Measurements from ENCODE around the gene ACLY.

Gene ACLY

DNA sequence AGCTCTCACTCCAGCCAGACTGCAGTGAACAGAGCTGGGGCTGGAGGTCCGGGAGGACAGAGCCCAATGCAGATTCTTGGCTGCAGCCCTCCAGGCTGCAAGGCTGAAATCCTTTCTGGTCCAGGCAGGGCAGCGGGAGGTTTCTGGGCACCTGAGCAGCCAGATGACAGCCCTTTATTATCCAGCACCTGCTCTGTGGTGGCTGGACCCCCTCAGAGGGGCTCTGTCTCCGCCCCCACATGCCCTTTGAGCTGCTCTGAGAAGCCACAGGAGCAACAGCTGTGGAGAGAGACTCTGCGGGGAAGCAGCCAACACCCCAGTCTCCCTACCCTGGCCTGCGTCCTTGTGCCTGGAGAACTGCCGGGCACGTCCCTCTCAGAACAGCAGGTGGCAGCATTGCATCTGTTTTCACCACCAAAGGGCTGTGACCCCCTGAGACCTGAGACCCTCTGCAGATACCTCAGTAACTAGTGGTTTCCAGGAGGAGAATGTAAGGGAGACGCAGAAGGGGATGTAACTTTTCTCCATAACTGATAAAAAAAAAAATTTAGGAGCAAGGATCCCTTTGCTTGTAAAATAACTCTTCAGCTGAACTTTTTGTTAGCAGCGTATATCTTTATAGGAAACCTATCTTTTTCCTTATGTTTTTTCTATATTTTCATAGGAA, 44.1 kb upstream of the ACLY start:
- peak; percentile 58 for DNase-seq (ENCODE audit: low read depth)
- H3K4me3 ChIP-seq (ENCODE audit: low read length), result no peak overlapping the region
- TF ChIP-seq, protein P1, sequence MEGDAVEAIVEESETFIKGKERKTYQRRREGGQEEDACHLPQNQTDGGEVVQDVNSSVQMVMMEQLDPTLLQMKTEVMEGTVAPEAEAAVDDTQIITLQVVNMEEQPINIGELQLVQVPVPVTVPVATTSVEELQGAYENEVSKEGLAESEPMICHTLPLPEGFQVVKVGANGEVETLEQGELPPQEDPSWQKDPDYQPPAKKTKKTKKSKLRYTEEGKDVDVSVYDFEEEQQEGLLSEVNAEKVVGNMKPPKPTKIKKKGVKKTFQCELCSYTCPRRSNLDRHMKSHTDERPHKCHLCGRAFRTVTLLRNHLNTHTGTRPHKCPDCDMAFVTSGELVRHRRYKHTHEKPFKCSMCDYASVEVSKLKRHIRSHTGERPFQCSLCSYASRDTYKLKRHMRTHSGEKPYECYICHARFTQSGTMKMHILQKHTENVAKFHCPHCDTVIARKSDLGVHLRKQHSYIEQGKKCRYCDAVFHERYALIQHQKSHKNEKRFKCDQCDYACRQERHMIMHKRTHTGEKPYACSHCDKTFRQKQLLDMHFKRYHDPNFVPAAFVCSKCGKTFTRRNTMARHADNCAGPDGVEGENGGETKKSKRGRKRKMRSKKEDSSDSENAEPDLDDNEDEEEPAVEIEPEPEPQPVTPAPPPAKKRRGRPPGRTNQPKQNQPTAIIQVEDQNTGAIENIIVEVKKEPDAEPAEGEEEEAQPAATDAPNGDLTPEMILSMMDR (conservative IDR thresholded peaks at IDR 0.05; ENCODE audit: low read length), result peak; percentile 92

DNA sequence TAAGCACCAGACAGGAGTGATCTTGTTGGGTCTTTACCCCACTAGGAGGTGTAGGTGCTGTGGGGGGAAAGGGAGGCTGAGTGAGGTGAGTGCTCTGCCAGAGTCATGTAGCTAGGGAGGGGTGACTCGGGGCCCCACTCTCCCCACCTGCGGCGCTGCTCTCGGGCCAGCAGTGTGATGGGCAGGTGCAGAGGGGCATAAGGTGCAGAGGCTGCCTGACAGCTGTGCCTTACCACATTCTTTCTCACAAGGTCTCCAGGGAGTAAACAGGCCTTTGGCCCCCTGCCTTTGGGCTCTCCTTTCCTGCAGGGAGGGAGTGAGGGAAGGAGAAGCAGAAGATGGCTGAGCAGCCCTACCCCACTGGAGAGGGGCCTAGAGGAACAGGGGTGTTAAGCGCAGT, 43.4 kb upstream of the ACLY start:
- DNase-seq (ENCODE audit: low read depth), result no peak
- TF ChIP-seq, protein P1 (conservative IDR thresholded peaks at IDR 0.05; ENCODE audit: low read length), result no peak
- H3K4me3 ChIP-seq (ENCODE audit: low read length), result no peak overlapping the region

DNA sequence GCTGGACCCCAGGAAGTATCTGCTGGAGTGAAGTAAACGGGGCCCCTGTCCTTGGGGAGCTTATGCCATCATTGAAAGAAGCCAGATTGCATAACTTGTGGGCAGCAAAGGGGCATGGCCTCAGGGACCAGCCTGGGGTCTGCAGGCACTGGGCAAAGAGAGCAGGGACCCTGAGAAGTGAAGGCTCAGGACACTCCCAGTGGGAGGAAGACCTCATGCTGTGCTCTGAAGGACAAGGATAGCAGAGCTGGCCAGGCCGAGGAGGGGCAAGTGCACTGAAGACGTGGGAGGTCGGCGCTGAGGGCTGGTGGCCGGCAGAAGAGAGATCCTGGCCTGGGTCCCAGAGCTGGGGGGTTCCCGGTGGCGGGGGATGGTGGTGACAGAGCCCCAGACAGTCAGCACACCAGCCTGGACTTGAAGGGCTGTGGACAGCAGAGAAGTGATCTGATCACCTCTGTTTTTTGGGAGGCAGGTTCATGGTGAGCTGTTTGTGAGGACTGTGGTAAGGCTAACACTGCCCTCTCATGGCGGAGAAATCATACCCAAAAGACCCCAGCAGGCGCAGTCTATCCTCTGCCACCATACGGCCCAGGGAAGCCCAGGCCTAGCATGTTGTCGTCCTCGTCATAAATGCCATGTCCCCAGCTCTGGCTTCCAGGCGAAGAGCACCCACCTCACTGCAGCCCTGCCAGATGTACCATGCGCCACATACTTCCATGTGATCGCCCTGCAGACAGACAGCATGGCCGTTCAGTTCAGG, 40.8 kb upstream of the ACLY start:
- peak; percentile 59 for DNase-seq (ENCODE audit: low read depth)
- TF ChIP-seq, protein P1 (conservative IDR thresholded peaks at IDR 0.05; ENCODE audit: low read length), result peak; percentile 54
- H3K4me3 ChIP-seq (ENCODE audit: low read length), result no peak overlapping the region

DNA sequence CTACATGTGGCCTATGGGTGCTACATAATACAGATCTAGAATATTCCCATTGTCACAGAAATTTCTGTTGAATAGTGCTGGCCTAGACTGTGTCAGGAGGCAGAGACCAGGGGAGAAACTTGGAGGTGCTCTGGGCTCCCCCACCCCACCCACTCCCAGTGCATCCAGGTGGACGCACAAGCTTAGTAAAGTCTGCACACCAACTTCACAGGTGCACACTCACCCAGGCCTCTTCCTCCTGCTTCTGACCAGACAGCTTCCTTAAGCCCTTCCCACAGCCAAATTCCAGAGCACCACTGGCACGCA, 40.2 kb upstream of the ACLY start:
- TF ChIP-seq, protein P1 (conservative IDR thresholded peaks at IDR 0.05; ENCODE audit: low read length), result no peak
- DNase-seq (ENCODE audit: low read depth), result no peak
- no peak overlapping the region for H3K4me3 ChIP-seq (ENCODE audit: low read length)

DNA sequence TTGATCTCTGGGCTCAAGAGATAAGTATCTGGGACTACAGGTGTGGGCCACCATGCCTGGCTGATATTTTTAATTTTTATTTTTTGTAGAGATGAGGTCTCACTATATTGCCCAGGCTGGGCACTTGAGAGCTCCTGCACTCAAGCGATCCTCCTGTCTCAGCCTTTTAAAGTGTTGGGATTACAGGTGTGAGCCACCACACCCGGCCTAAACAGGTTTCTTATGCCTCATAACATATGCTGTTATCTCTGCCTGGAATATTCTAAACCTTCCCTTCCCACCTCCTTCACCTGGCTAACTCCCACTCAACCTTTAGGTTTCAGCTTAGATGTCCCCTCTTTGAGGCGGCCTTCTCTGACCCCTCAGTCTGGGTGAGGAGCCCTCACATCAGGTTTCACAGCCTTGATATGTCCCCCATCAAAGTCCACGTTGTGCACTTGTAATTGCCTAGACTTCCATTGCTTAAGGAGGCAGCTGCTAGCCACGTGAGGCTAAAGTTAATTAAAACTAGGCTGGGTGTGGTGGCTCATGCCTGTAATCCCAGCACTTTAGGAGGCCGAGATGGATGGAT, 39.2 kb upstream of the ACLY start:
- DNase-seq (ENCODE audit: low read depth), result no peak
- TF ChIP-seq, protein P1 (conservative IDR thresholded peaks at IDR 0.05; ENCODE audit: low read length), result no peak
- H3K4me3 ChIP-seq (ENCODE audit: low read length), result no peak overlapping the region

DNA sequence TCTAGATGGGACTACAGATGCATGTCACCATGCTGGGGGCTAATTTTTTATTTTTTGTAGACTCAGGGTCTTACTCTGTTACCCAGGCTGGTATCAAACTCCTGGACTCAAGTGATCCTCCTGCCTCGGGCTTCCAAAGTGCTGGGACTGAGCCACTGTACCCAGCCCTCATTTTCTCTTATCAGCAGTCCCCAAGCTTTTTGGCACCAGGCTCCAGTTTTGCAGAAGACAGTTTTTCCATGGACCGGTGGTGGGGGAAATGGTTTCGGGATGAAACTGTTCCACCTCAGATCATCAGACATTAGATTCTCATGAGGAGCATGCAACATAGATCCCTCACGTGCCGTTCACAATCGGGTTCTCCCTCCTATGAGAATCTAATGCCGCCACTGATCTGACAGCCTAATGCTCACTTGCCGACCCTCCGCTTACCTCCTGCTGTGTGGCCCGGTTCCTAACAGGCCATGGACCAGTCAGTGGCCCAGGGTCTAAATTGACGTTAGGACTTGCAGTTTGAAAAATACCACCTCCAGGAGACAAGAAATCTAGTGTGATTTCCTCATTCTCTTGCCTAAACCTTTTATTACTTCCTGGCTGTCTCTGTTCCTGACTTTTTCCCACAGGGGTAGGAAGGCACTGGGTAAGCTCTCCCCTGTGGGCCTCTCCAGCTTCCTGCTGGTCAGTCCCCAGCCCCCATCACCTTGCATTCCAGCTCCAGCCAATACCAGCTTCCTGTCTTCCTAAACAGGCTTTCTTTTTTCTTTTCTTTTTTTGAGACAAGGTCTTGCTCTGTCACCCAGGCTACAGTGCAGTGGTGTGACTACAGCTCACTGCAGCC, 38.5 kb upstream of the ACLY start:
- peak; percentile 64 for DNase-seq (ENCODE audit: low read depth)
- no peak overlapping the region for H3K4me3 ChIP-seq (ENCODE audit: low read length)
- TF ChIP-seq, protein P1 (conservative IDR thresholded peaks at IDR 0.05; ENCODE audit: low read length), result no peak

All from AG10803 (cell line).